Astrocyte (in vitro differentiated cells and primary cell): ENCODE measurements around the gene RFLNA. TPM values are rescaled to one million over a fixed set of nuclear protein-coding genes. Genes with fewer than 3 reads are reported as not detected.

Experiments
- DNase-seq: peaks from one replicate; pipeline ENCODE4 v3.0.0-alpha.2; 2010; ENCODE audit warnings: low read depth
- FAIRE-seq: peaks from 2 replicates; lab custom pipeline; 2011; peaks lifted over from hg19 to GRCh38; lab: Jason Lieb, UNC
- H2AFZ ChIP-seq: 2 replicates; pipeline ENCODE4 v1.6.0; 2012; ENCODE audit warnings: low read depth, low read length, inconsistent platforms
- H3K27ac ChIP-seq: 2 replicates; pipeline ENCODE4 v1.5.1; 2011; ENCODE audit warnings: low read depth, low read length, inconsistent platforms
- H3K27me3 ChIP-seq: 2 replicates; pipeline ENCODE4 v1.6.0; 2011; ENCODE audit warnings: low read length, inconsistent platforms; ENCODE audit not compliant: insufficient read depth
- H3K36me3 ChIP-seq: 2 replicates; pipeline ENCODE4 v1.5.1; 2011; ENCODE audit warnings: low read length, inconsistent platforms; ENCODE audit not compliant: insufficient read depth
- H3K4me1 ChIP-seq: 2 replicates; pipeline ENCODE4 v1.5.1; 2011; ENCODE audit warnings: low read length, inconsistent platforms; ENCODE audit not compliant: insufficient read depth
- H3K4me2 ChIP-seq: 2 replicates; pipeline ENCODE4 v1.6.0; 2012; ENCODE audit warnings: low read length, inconsistent platforms
- H3K4me3 ChIP-seq: 2 replicates; pipeline ENCODE4 v1.5.1; 2011; ENCODE audit warnings: low read depth, mild to moderate bottlenecking, low read length, inconsistent platforms; ENCODE audit not compliant: insufficient read depth
- H3K79me2 ChIP-seq: 2 replicates; pipeline ENCODE4 v1.6.0; 2012; ENCODE audit warnings: mild to moderate bottlenecking, low read length, inconsistent platforms; ENCODE audit not compliant: insufficient read depth
- H3K9ac ChIP-seq: 2 replicates; pipeline ENCODE4 v1.6.0; 2012; ENCODE audit warnings: mild to moderate bottlenecking, low read length, inconsistent platforms
- H3K9me3 ChIP-seq: 2 replicates; pipeline ENCODE4 v1.5.1; 2012; ENCODE audit warnings: low read depth, mild to moderate bottlenecking, low read length, inconsistent platforms; ENCODE audit not compliant: insufficient read depth
- H4K20me1 ChIP-seq: 2 replicates; pipeline ENCODE4 v1.6.0; 2012; ENCODE audit warnings: low read length, inconsistent platforms; ENCODE audit not compliant: insufficient read depth
- H3K27ac Mint-ChIP-seq: one replicate; pipeline ENCODE4 v1.8.0; 2021; ENCODE audit warnings: mild to moderate bottlenecking, mixed read lengths; ENCODE audit not compliant: unreplicated experiment
- H3K27me3 Mint-ChIP-seq: one replicate; pipeline ENCODE4 v1.8.0; 2021; ENCODE audit warnings: low read depth, mixed read lengths; ENCODE audit not compliant: unreplicated experiment
- H3K36me3 Mint-ChIP-seq: one replicate; pipeline ENCODE4 v1.8.0; 2021; ENCODE audit warnings: low read depth, mixed read lengths; ENCODE audit not compliant: unreplicated experiment
- H3K4me1 Mint-ChIP-seq: one replicate; pipeline ENCODE4 v1.8.0; 2021; ENCODE audit warnings: low read depth, mixed read lengths; ENCODE audit not compliant: unreplicated experiment
- H3K4me3 Mint-ChIP-seq: one replicate; pipeline ENCODE4 v1.8.0; 2021; ENCODE audit warnings: mild to moderate bottlenecking, moderate library complexity, mixed read lengths; ENCODE audit not compliant: unreplicated experiment
- H3K9me3 Mint-ChIP-seq: one replicate; pipeline ENCODE4 v1.8.0; 2021; ENCODE audit warnings: mild to moderate bottlenecking, mixed read lengths; ENCODE audit not compliant: unreplicated experiment
- EZH2 ChIP-seq: IDR thresholded peaks from 2 replicates; pipeline ENCODE4 v1.6.1; 2012; ENCODE audit warnings: mild to moderate bottlenecking, low read length, inconsistent platforms; ENCODE audit not compliant: insufficient read depth
- total RNA-seq: library from RNA; stranded (reverse); gene quantifications from 2 replicates; pipeline ENCODE4 v1.2.1, GENCODE V29; 2021
- TF ChIP-seq, protein P1 (sequence below): IDR thresholded peaks from 2 replicates; pipeline ENCODE4 v1.5.1; 2011; ENCODE audit warnings: low read depth, mild to moderate bottlenecking, inconsistent platforms, low read length, moderate library complexity; ENCODE audit not compliant: insufficient read depth

RFLNA gene
- total RNA-seq, 1 donor from 2014 or later, result 1.8 TPM

DNA sequence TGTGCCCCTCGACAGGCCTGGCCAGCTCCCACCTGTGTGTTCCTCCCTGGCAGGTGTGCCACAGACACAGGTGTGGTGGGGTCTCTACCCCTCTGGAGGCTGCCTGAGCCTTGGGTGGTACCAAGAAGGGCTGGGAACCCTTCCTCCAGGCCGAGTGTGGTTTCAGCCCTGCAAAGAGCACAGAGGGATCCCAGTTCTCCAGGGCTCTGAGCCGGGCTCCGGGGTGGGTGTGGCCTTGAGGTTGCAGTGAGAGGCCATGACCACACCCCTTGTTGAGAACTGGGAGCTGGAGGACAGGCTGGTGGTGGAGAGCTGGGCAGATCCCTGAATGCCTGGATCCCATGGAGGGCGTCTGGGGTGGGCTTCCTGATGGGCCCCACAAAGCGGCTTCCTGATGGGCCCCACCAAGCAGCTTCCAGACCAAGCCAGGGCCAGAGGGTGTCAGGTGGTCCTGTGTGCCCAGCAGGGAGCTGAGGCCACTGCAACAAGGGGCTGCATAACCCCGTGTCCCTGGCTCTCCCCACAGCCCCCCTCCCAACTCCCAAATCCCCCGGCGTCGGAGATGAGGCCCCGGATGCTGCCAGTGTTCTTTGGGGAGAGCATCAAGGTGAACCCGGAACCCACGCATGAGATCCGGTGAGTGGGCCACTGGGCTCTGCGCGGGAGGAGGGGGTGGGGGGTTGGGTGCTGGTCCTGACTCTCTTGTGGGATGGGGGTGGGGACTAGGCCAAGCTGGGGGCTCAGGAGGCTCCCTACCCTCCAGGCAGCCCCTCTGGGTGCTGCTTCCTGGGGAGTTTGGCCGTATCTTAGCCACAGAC is 16.6 kb downstream of the RFLNA start:
- Histone ChIP-seq H3K9me3 (no peaks in the 10 kb centered on the region), H2AFZ (no peak overlapping the region), H3K27ac (no peak overlapping the region), H3K79me2 (no peaks in the 10 kb centered on the region), H4K20me1 (peaks cover 4% of the 10 kb centered on the region), H3K36me3 (no peaks in the 10 kb centered on the region), H3K27me3 (no peaks in the 10 kb centered on the region), H3K4me2 (no peak overlapping the region), H3K4me3 (no peak overlapping the region), H3K9ac (no peak overlapping the region), H3K4me1 (no peaks in the 10 kb centered on the region)
- no peak for FAIRE-seq
- peaks cover 4% of the 10 kb centered on the region for H3K36me3 Mint-ChIP-seq
- no peak overlapping the region for H3K4me3 Mint-ChIP-seq
- TF ChIP-seq, protein P1, sequence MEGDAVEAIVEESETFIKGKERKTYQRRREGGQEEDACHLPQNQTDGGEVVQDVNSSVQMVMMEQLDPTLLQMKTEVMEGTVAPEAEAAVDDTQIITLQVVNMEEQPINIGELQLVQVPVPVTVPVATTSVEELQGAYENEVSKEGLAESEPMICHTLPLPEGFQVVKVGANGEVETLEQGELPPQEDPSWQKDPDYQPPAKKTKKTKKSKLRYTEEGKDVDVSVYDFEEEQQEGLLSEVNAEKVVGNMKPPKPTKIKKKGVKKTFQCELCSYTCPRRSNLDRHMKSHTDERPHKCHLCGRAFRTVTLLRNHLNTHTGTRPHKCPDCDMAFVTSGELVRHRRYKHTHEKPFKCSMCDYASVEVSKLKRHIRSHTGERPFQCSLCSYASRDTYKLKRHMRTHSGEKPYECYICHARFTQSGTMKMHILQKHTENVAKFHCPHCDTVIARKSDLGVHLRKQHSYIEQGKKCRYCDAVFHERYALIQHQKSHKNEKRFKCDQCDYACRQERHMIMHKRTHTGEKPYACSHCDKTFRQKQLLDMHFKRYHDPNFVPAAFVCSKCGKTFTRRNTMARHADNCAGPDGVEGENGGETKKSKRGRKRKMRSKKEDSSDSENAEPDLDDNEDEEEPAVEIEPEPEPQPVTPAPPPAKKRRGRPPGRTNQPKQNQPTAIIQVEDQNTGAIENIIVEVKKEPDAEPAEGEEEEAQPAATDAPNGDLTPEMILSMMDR, result no peak
- no peak for TF ChIP-seq EZH2
- H3K9me3 Mint-ChIP-seq, result no peaks in the 10 kb centered on the region
- peaks cover 2% of the 10 kb centered on the region for H3K4me1 Mint-ChIP-seq
- H3K27me3 Mint-ChIP-seq, result peaks cover 25% of the 10 kb centered on the region
- H3K27ac Mint-ChIP-seq, result no peak overlapping the region
- no peak for DNase-seq

DNA sequence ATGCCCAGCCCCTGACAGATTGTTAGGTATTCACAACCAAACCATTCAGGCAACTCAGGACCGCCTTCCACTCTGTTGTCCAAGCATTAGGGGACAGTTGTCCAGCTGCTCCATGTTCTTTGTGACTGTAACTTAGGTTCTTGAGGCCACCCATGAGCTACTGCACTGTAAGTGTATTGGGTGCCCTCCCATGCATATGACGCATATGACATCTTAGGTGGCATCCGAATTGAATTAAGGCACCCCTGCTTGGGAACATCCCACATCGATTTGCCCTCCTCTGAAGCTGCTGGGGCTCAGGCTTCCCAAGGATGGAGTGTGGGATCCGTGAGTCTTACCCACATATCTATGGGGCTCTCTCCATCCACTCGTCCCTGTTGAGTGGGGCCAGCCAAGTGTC is 17.7 kb downstream of the RFLNA start:
- FAIRE-seq, result no peak
- Histone ChIP-seq H2AFZ (no peak overlapping the region), H3K4me1 (no peaks in the 10 kb centered on the region), H3K9me3 (no peaks in the 10 kb centered on the region), H3K79me2 (no peaks in the 10 kb centered on the region), H4K20me1 (peaks cover 4% of the 10 kb centered on the region), H3K36me3 (no peaks in the 10 kb centered on the region), H3K27ac (no peak overlapping the region), H3K9ac (no peak overlapping the region), H3K27me3 (no peaks in the 10 kb centered on the region), H3K4me3 (no peak overlapping the region), H3K4me2 (no peak overlapping the region)
- Mint-ChIP-seq H3K4me1 (peaks cover 5% of the 10 kb centered on the region), H3K9me3 (no peaks in the 10 kb centered on the region), H3K27ac (no peak overlapping the region), H3K27me3 (peaks cover 28% of the 10 kb centered on the region), H3K36me3 (peaks cover 4% of the 10 kb centered on the region), H3K4me3 (no peak overlapping the region)
- no peak for DNase-seq
- no peak for TF ChIP-seq EZH2
- TF ChIP-seq, protein P1, result no peak

DNA sequence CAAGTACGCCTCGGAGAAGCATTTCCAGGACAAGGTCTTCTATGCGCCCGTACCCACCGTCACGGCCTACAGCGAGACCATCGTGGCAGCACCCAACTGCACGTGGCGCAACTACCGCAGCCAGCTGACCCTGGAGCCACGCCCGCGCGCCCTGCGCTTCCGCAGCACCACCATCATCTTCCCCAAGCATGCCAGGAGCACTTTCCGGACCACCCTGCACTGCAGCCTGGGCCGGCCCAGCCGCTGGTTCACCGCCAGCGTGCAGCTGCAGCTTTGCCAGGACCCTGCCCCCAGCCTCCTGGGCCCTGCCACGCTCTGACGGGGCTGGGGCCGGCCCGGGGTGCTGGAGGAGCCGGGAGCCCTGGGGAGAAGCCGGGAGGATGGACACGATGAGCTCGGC is 19.3 kb downstream of the RFLNA start:
- H3K27ac Mint-ChIP-seq, result no peak overlapping the region
- no peak for FAIRE-seq

More for the DNA sequence above, 19.3 kb downstream of the RFLNA start:
- H3K9ac ChIP-seq, result no peak overlapping the region
- no peak overlapping the region for H3K4me2 ChIP-seq
- peaks cover 5% of the 10 kb centered on the region for H3K4me1 Mint-ChIP-seq
- no peaks in the 10 kb centered on the region for H3K27me3 ChIP-seq
- H2AFZ ChIP-seq, result no peak overlapping the region
- no peaks in the 10 kb centered on the region for H3K36me3 ChIP-seq
- DNase-seq, result no peak
- H3K79me2 ChIP-seq, result no peaks in the 10 kb centered on the region
- no peaks in the 10 kb centered on the region for H3K9me3 ChIP-seq
- TF ChIP-seq, protein P1, result no peak
- no peak for TF ChIP-seq EZH2
- H3K4me3 Mint-ChIP-seq, result no peak overlapping the region
- H3K27ac ChIP-seq, result no peak overlapping the region
- H3K27me3 Mint-ChIP-seq, result peaks cover 33% of the 10 kb centered on the region
- no peak overlapping the region for H3K4me3 ChIP-seq
- H3K36me3 Mint-ChIP-seq, result peaks cover 3% of the 10 kb centered on the region
- H3K4me1 ChIP-seq, result no peaks in the 10 kb centered on the region
- H4K20me1 ChIP-seq, result peaks cover 4% of the 10 kb centered on the region
- no peaks in the 10 kb centered on the region for H3K9me3 Mint-ChIP-seq
